Epithelial cell of esophagus (primary cell): ENCODE measurements around the gene DKK3.

Experiments used
- DNase-seq: peaks from one replicate; pipeline ENCODE4 v3.0.0; 2010; ENCODE audit warnings: low read depth
- H3K4me3 ChIP-seq: 2 replicates; pipeline ENCODE4 v1.5.1; 2011; ENCODE audit warnings: mild to moderate bottlenecking, low read length, control low read depth
- TF ChIP-seq, protein P1 (sequence below): IDR thresholded peaks from 2 replicates; pipeline ENCODE4 v1.5.1; 2011; ENCODE audit warnings: low read depth, mild to moderate bottlenecking, low read length, control low read depth, inconsistent platforms; ENCODE audit not compliant: insufficient read depth; ENCODE audit errors: missing control alignments

DKK3 gene

DNA sequence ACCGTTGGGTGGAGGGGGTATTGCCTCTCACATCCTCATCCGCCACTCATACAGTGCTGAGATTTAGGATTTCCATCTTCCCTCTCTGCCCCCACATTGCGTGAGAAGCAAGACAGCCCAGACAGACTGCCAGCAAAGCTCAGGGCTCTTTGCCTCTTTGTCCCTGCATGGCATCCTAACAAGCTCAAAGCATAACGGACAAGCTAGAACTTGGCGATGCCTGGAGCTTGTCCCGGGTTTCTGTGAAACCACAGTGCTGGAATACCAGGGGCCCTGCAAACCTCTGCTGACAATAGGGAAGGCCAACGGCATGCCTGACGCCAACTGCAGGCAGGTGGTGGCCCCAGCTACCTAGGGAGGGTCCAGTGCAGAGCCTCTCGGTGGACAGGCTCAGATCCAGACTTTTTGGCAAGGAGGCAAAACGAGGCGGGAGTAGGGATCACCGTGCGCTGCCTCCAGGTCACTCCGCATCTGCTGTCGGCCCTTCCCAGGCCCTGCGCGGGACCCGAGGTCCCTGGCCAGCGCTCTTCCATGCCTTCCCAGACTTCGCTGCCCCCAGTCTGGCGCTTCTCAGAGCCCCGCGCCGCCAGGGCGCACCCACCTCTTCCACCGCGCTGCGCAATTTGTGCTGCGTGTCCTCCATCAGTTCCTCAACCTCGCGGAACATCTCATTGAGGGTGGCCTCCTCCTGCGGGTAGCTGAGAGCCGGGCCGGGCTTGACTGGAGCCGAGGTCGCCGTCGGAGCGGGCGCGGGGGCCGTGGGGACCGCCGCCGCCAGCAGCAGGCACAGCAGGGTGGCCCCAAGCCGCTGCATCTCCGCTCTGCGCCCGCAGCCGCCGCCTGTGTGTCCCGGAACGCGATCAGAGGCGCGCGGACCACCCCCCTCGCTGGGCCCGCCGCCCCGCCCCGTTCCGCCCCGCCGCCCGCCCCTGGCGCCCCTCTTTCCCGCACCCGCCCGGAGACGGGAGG is at the start of gene DKK3:
Gene DKK3 (minus strand): TSS at position 858 of the 969 bp plus-strand sequence. CDS start 44 bp downstream, at position 814.
- H3K4me3 ChIP-seq, result peak within 1 kb of the TSS; percentile 70
- TF ChIP-seq, protein P1, sequence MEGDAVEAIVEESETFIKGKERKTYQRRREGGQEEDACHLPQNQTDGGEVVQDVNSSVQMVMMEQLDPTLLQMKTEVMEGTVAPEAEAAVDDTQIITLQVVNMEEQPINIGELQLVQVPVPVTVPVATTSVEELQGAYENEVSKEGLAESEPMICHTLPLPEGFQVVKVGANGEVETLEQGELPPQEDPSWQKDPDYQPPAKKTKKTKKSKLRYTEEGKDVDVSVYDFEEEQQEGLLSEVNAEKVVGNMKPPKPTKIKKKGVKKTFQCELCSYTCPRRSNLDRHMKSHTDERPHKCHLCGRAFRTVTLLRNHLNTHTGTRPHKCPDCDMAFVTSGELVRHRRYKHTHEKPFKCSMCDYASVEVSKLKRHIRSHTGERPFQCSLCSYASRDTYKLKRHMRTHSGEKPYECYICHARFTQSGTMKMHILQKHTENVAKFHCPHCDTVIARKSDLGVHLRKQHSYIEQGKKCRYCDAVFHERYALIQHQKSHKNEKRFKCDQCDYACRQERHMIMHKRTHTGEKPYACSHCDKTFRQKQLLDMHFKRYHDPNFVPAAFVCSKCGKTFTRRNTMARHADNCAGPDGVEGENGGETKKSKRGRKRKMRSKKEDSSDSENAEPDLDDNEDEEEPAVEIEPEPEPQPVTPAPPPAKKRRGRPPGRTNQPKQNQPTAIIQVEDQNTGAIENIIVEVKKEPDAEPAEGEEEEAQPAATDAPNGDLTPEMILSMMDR, result no peak
- peak; percentile 82 for DNase-seq

DNA sequence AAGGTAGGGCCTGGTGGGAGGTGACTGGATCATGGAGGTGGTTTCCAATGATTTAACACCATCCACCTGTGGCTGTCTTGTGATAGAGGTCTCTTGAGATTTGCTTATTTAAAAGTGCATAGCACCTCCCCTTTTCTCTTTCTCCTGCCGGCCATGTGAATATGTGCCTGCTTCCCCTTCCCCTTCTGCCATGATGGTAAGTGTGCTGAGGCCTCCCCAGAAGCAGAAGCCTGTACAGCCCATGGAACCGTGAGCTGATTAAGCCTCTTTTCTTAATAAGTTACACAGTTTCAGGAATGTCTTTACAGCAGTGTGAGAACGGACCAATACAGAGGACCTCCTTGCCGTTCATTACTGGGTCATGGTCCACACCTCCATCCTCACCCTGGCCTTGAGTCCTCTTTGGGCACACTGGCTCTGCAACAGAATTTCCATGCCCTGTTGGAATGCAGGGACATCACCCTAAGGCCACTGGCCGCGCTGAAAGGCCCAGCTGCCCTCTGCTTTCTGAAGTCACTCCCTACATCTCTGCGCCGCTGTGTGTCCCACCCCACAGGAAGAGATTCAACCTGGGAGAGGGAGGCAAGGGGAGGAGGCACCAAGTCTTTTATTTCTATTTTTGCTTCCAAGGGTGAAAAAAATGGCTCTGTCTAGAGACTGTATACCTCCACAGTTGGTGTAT is 49.0 kb upstream of the DKK3 start:
- H3K4me3 ChIP-seq, result no peak overlapping the region
- DNase-seq, result no peak
- TF ChIP-seq, protein P1, result no peak

- H3K4me3 ChIP-seq, result no peak overlapping the region
- DNase-seq, result no peak
Observed at GRCh38 chr11:12056119-12056518, 47.7 kb upstream of the DKK3 start.

GRCh38 chr11:12053606-12054361 is 45.4 kb upstream of the DKK3 start:
- TF ChIP-seq, protein P1, result no peak
- no peak overlapping the region for H3K4me3 ChIP-seq
- DNase-seq, result no peak

More at GRCh38 chr11:12056119-12056518, 47.7 kb upstream of the DKK3 start:
- TF ChIP-seq, protein P1, result no peak

GRCh38 chr11:12052676-12053605 is 44.5 kb upstream of the DKK3 start:
- TF ChIP-seq, protein P1, result no peak
- no peak overlapping the region for H3K4me3 ChIP-seq
- DNase-seq, result no peak

GRCh38 chr11:12051287-12051662 is 42.8 kb upstream of the DKK3 start:
- no peak for DNase-seq
- TF ChIP-seq, protein P1, result no peak
- no peak overlapping the region for H3K4me3 ChIP-seq
